Measurements from ENCODE around the gene TMEM74B.

- TF ChIP-seq CTCF (IDR thresholded peaks at IDR 0.05) (no peak), ZFX (IDR thresholded peaks at IDR 0.05; ENCODE audit: borderline replicate concordance) (no peak)
Observed at GRCh38 chr20:1150218-1150617, 34.6 kb downstream of the TMEM74B start.
